ENCODE results near the gene SYCP2.

SYCP2 gene

DNA sequence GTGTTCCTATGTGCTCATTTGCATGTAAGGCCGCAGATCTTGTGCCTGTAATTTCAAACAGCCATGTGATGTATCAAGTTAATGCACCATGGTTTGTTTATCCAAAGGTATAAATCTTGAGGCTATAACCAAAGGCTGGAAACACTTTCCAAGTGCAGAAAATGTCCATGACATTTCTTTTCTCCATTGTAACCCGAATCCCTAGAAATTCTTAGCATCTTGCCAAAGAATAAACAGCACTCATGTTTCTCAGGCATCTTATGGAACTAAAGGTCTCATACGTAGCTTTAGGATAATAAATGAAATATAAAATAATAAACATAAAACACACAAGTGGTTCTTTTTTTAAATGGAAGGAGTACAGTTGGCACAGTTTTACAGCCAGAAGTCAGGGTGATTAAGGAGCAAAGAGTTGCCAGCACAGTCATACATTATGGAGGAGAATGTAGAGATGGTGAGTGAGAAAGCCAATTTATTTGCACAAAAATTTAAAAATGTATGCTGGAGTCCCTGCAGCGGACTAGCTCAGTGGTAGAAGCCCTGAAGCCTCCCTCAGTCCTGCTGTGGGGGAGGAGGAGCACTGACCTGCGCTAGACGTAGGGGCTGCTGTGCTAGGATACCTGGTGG lies 42.8 kb upstream of the SYCP2 start:
- no peak overlapping the region for H3K4me3 ChIP-seq (ENCODE audit: low read depth, low read length)
- H2BK12ac ChIP-seq (ENCODE audit: low read length), result no peak overlapping the region
- no peaks in the 10 kb centered on the region for H3K79me2 ChIP-seq (ENCODE audit: control insufficient read depth, insufficient read depth, low read length, poor library complexity)
- no peak overlapping the region for H3K4me2 ChIP-seq (ENCODE audit: low read length)
- no peaks in the 10 kb centered on the region for H3K27me3 ChIP-seq (ENCODE audit: insufficient read depth, low read length)
- H3K14ac ChIP-seq (ENCODE audit: low read length), result no peak overlapping the region
- no peak overlapping the region for H3K4ac ChIP-seq (ENCODE audit: low read depth, low read length)
- no peak overlapping the region for H4K12ac ChIP-seq (ENCODE audit: low read depth, low read length)
- no peak overlapping the region for H4K8ac ChIP-seq (ENCODE audit: low read depth, low read length)
- no peak overlapping the region for H2BK5ac ChIP-seq (ENCODE audit: low read depth, low read length, poor library complexity)
- no peak overlapping the region for H2AFZ ChIP-seq (ENCODE audit: insufficient read depth, low read length, poor library complexity)
- no peak overlapping the region for H4K91ac ChIP-seq (ENCODE audit: low read depth, low read length)
- H3K18ac ChIP-seq (ENCODE audit: low read length), result no peak overlapping the region
- no peak for DNase-seq
- no peak overlapping the region for H3K9ac ChIP-seq (ENCODE audit: low read length)
- no peaks in the 10 kb centered on the region for H3K9me3 ChIP-seq (ENCODE audit: insufficient read depth, low read depth, low read length)
- H3K27ac ChIP-seq (ENCODE audit: low read depth, low read length), result no peak overlapping the region
- H2AK5ac ChIP-seq (ENCODE audit: low read length), result no peak overlapping the region
- no peak overlapping the region for H3K23ac ChIP-seq (ENCODE audit: low read length)
- WGBS (ENCODE audit: extremely low coverage, insufficient coverage, insufficient read length), result no CpG with 5 or more reads among the region's 6 CpGs
- H2BK120ac ChIP-seq (ENCODE audit: insufficient read depth, low read length, poor library complexity), result no peak overlapping the region
- H3K36me3 ChIP-seq (ENCODE audit: control insufficient read depth in 1 of 2, insufficient read depth in 2 of 2, low read length in 2 of 2), result no peaks in the 10 kb centered on the region
- H3K79me1 ChIP-seq (ENCODE audit: low read length), result no peaks in the 10 kb centered on the region
- H3K4me1 ChIP-seq (ENCODE audit: control insufficient read depth in 1 of 2, insufficient read depth in 2 of 2, low read length in 2 of 2), result no peaks in the 10 kb centered on the region

DNA sequence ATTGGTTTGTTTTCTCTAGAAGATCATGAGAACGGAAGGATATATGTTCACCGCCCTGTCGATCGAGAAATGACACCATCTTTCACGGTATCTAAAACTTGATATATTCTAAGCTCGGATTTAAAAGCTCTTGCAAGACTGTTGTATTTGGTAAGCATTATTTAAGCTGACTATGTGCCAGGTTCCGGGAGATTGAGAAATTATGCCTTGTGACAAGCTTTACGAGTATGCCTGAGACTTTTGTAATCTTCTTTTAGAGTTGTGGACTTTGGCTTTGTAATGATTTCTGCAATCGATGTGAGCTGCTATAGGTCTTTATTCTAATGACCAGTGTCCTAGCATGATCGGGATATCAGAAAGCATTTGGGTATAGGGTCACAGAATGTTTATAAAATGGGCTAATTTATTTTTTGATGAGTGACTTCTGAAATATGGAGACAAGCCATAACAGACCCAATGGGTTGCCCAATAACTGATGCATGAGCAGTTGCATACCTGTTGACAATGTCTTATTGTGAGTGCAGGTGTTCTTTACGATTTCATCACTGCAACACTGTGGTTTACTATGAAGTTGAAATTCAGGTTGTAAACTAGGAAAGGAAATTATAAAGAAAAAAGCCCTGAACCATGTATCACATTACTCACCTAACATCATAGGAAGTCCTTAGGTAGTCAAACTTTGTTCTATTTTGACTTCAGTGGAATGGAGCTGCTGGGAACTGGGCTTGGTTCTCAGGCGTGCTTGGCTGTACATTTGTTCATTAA lies 38.8 kb upstream of the SYCP2 start:
- Histone ChIP-seq H2BK5ac (ENCODE audit: low read depth, low read length, poor library complexity) (no peak overlapping the region), H3K18ac (ENCODE audit: low read length) (no peak overlapping the region), H3K9ac (ENCODE audit: low read length) (no peak overlapping the region), H3K4ac (ENCODE audit: low read depth, low read length) (no peak overlapping the region), H3K9me3 (ENCODE audit: insufficient read depth, low read depth, low read length) (no peaks in the 10 kb centered on the region), H3K4me3 (ENCODE audit: low read depth, low read length) (no peak overlapping the region), H2AK5ac (ENCODE audit: low read length) (no peak overlapping the region), H3K14ac (ENCODE audit: low read length) (no peak overlapping the region), H4K91ac (ENCODE audit: low read depth, low read length) (no peak overlapping the region), H2BK12ac (ENCODE audit: low read length) (no peak overlapping the region), H2AFZ (ENCODE audit: insufficient read depth, low read length, poor library complexity) (no peak overlapping the region), H3K27me3 (ENCODE audit: insufficient read depth, low read length) (no peaks in the 10 kb centered on the region), H3K27ac (ENCODE audit: low read depth, low read length) (no peak overlapping the region), H3K23ac (ENCODE audit: low read length) (no peak overlapping the region), H3K79me2 (ENCODE audit: control insufficient read depth, insufficient read depth, low read length, poor library complexity) (no peaks in the 10 kb centered on the region), H3K36me3 (ENCODE audit: control insufficient read depth in 1 of 2, insufficient read depth in 2 of 2, low read length in 2 of 2) (no peaks in the 10 kb centered on the region), H3K79me1 (ENCODE audit: low read length) (no peaks in the 10 kb centered on the region), H4K8ac (ENCODE audit: low read depth, low read length) (no peak overlapping the region), H2BK120ac (ENCODE audit: insufficient read depth, low read length, poor library complexity) (no peak overlapping the region), H3K4me1 (ENCODE audit: control insufficient read depth in 1 of 2, insufficient read depth in 2 of 2, low read length in 2 of 2) (no peaks in the 10 kb centered on the region), H3K4me2 (ENCODE audit: low read length) (no peak overlapping the region), H4K12ac (ENCODE audit: low read depth, low read length) (no peak overlapping the region)
- no peak for DNase-seq
- no CpG with 5 or more reads among the region's 12 CpGs for whole genome bisulfite sequencing (ENCODE audit: extremely low coverage, insufficient coverage, insufficient read length)

DNA sequence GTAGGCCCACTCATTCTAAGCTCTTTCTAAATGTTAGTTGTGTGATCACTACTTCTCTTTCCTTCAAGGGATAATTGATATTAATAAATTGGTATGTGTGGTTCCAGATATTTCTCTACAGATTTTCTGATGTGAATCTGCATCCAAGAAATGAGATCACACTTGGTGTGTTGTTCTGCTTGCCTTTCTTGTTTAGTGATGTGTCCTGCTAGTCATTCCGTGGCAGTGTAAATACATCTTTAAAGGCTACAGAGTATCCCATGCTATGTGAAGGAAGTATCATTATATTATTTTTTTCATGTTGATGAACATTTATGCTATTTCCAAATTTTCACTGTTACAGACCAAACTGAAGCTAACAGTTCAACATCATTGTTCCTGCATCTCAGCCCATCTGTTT lies 38.0 kb upstream of the SYCP2 start:
- no CpG with 5 or more reads among the region's 1 CpG for WGBS (ENCODE audit: extremely low coverage, insufficient coverage, insufficient read length)
- H3K9ac ChIP-seq (ENCODE audit: low read length), result no peak overlapping the region
- H2BK120ac ChIP-seq (ENCODE audit: insufficient read depth, low read length, poor library complexity), result no peak overlapping the region
- no peak overlapping the region for H3K27ac ChIP-seq (ENCODE audit: low read depth, low read length)
- no peak overlapping the region for H4K8ac ChIP-seq (ENCODE audit: low read depth, low read length)
- H4K91ac ChIP-seq (ENCODE audit: low read depth, low read length), result no peak overlapping the region
- no peak overlapping the region for H3K4ac ChIP-seq (ENCODE audit: low read depth, low read length)
- no peaks in the 10 kb centered on the region for H3K36me3 ChIP-seq (ENCODE audit: control insufficient read depth in 1 of 2, insufficient read depth in 2 of 2, low read length in 2 of 2)
- H2AFZ ChIP-seq (ENCODE audit: insufficient read depth, low read length, poor library complexity), result no peak overlapping the region
- no peak overlapping the region for H2AK5ac ChIP-seq (ENCODE audit: low read length)
- H2BK12ac ChIP-seq (ENCODE audit: low read length), result no peak overlapping the region
- H3K79me2 ChIP-seq (ENCODE audit: control insufficient read depth, insufficient read depth, low read length, poor library complexity), result no peaks in the 10 kb centered on the region
- H3K27me3 ChIP-seq (ENCODE audit: insufficient read depth, low read length), result no peaks in the 10 kb centered on the region
- no peak overlapping the region for H3K23ac ChIP-seq (ENCODE audit: low read length)
- H3K79me1 ChIP-seq (ENCODE audit: low read length), result no peaks in the 10 kb centered on the region
- no peak for DNase-seq
- H3K4me2 ChIP-seq (ENCODE audit: low read length), result no peak overlapping the region
- no peaks in the 10 kb centered on the region for H3K9me3 ChIP-seq (ENCODE audit: insufficient read depth, low read depth, low read length)
- H3K18ac ChIP-seq (ENCODE audit: low read length), result no peak overlapping the region
- no peak overlapping the region for H3K14ac ChIP-seq (ENCODE audit: low read length)
- H4K12ac ChIP-seq (ENCODE audit: low read depth, low read length), result no peak overlapping the region
- H3K4me1 ChIP-seq (ENCODE audit: control insufficient read depth in 1 of 2, insufficient read depth in 2 of 2, low read length in 2 of 2), result no peaks in the 10 kb centered on the region
- H2BK5ac ChIP-seq (ENCODE audit: low read depth, low read length, poor library complexity), result no peak overlapping the region
- H3K4me3 ChIP-seq (ENCODE audit: low read depth, low read length), result no peak overlapping the region

DNA sequence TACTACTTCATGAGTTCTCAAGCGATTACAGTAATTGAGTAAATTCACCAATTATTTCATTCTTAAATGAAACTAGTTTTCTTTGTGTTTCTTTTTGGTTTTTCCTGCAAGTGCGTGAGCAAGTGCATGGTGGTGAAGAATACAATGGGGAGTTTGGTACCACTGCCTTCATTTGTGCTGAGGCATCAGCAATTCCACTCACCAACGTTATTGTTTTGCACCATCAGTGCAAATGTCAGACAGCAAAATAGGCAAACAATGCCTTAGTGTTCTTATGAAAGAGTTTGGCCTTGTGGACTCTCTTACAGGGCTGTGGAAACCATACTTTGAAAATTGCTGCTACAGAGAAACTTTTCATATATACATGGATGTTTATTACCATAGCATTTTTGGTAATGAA lies 33.0 kb upstream of the SYCP2 start:
- H4K91ac ChIP-seq (ENCODE audit: low read depth, low read length), result no peak overlapping the region
- H3K4ac ChIP-seq (ENCODE audit: low read depth, low read length), result no peak overlapping the region
- no peaks in the 10 kb centered on the region for H3K36me3 ChIP-seq (ENCODE audit: control insufficient read depth in 1 of 2, insufficient read depth in 2 of 2, low read length in 2 of 2)
- H2BK12ac ChIP-seq (ENCODE audit: low read length), result no peak overlapping the region
- H4K8ac ChIP-seq (ENCODE audit: low read depth, low read length), result no peak overlapping the region
- H3K9ac ChIP-seq (ENCODE audit: low read length), result no peak overlapping the region
- no peaks in the 10 kb centered on the region for H3K79me2 ChIP-seq (ENCODE audit: control insufficient read depth, insufficient read depth, low read length, poor library complexity)
- WGBS (ENCODE audit: extremely low coverage, insufficient coverage, insufficient read length), result no CpG with 5 or more reads among the region's 3 CpGs
- H3K27ac ChIP-seq (ENCODE audit: low read depth, low read length), result no peak overlapping the region
- no peak overlapping the region for H2AK5ac ChIP-seq (ENCODE audit: low read length)
- no peaks in the 10 kb centered on the region for H3K79me1 ChIP-seq (ENCODE audit: low read length)
- H2BK120ac ChIP-seq (ENCODE audit: insufficient read depth, low read length, poor library complexity), result no peak overlapping the region
- no peak overlapping the region for H3K23ac ChIP-seq (ENCODE audit: low read length)
- H3K4me2 ChIP-seq (ENCODE audit: low read length), result no peak overlapping the region
- no peak for DNase-seq
- H2AFZ ChIP-seq (ENCODE audit: insufficient read depth, low read length, poor library complexity), result no peak overlapping the region
- H4K12ac ChIP-seq (ENCODE audit: low read depth, low read length), result no peak overlapping the region
- no peak overlapping the region for H3K18ac ChIP-seq (ENCODE audit: low read length)
- H3K4me1 ChIP-seq (ENCODE audit: control insufficient read depth in 1 of 2, insufficient read depth in 2 of 2, low read length in 2 of 2), result no peaks in the 10 kb centered on the region
- no peak overlapping the region for H3K4me3 ChIP-seq (ENCODE audit: low read depth, low read length)
- no peaks in the 10 kb centered on the region for H3K27me3 ChIP-seq (ENCODE audit: insufficient read depth, low read length)
- no peak overlapping the region for H2BK5ac ChIP-seq (ENCODE audit: low read depth, low read length, poor library complexity)
- no peak overlapping the region for H3K14ac ChIP-seq (ENCODE audit: low read length)
- no peaks in the 10 kb centered on the region for H3K9me3 ChIP-seq (ENCODE audit: insufficient read depth, low read depth, low read length)

Measured in trophoblast cell (in vitro differentiated cells and primary cell).